ENCODE results near the gene THADA. TPM values are rescaled to one million over a fixed set of nuclear protein-coding genes. Genes with fewer than 3 reads are reported as not detected.

THADA gene
- polyA plus RNA-seq, 3 donors, result 7.3 to 11.2 (median 9.7) TPM

- H3K27ac ChIP-seq (ENCODE audit: low read depth in 1 of 2, low read length in 2 of 2), result peak overlapping the region; percentile 96 to 97
- Mint-ChIP-seq H3K27ac (peak overlapping the region; percentile 99 to 100 (median 100)), H3K4me1 (peaks cover 55% of the 10 kb centered on the region)
Observed at GRCh38 chr2:43303889-43304288, 291.9 kb downstream of the THADA start.

GRCh38 chr2:43302961-43303494 is 292.8 kb downstream of the THADA start:
- H3K4me3 Mint-ChIP-seq, result no peak overlapping the region
- no peak overlapping the region for H3K4me2 ChIP-seq (replicated peaks; ENCODE audit: extremely low read depth, low read length, poor library complexity, severe bottlenecking)
- peak; percentile 43 to 49 (median 47) for DNase-seq
- H3K79me2 ChIP-seq (ENCODE audit: insufficient read depth, low read length), result peaks cover 3% of the 10 kb centered on the region
- peak; percentile 33 for TF ChIP-seq CTCF (IDR thresholded peaks at IDR 0.05)
- no peak overlapping the region for H3K9ac ChIP-seq (ENCODE audit: insufficient read depth, low read length, poor library complexity, severe bottlenecking)
- H3K36me3 ChIP-seq (replicated peaks in 1 of 2; ENCODE audit: control insufficient read depth in 1 of 2, insufficient read depth in 2 of 2, low read length in 2 of 2), result peaks cover 0 to 6% of the 10 kb centered on the region in 2 donors
- H3K9me3 ChIP-seq (replicated peaks in 1 of 2; ENCODE audit: control insufficient read depth in 1 of 2, insufficient read depth in 1 of 2, low read length in 2 of 2), result no peaks in the 10 kb centered on the region
- peaks cover 0 to 5% (median 2%) of the 10 kb centered on the region in 3 donors for H3K27me3 Mint-ChIP-seq (ENCODE audit: low read depth in 3 of 3)
- H3K36me3 Mint-ChIP-seq, result peaks cover 10% of the 10 kb centered on the region in 2 donors
- no peak overlapping the region for H3K4me3 ChIP-seq (replicated peaks in 1 of 3; ENCODE audit: low read depth in 2 of 3, low read length in 3 of 3)
- intact Hi-C loops (cut with micrococcal nuclease), result loop anchor here (10.0 kb wide), 2 partner anchors 102 to 182 kb away; no protein-coding TSS in a partner anchor
- H3K9me3 Mint-ChIP-seq, result peaks cover 0 to 3% (median 0%) of the 10 kb centered on the region in 7 donors
- H2AFZ ChIP-seq (ENCODE audit: insufficient read depth, low read depth, low read length, poor library complexity, severe bottlenecking), result no peak overlapping the region
- no peaks in the 10 kb centered on the region for H3K27me3 ChIP-seq (ENCODE audit: control insufficient read depth in 2 of 2, insufficient read depth in 2 of 2, low read length in 2 of 2)
- H3K27ac ChIP-seq (ENCODE audit: low read depth in 1 of 2, low read length in 2 of 2), result peak overlapping the region; percentile 96 to 97
- peaks cover 48 to 52% of the 10 kb centered on the region in 2 donors for H3K4me1 ChIP-seq (ENCODE audit: control insufficient read depth in 1 of 2, insufficient read depth in 2 of 2, low read length in 2 of 2)
- peak overlapping the region; percentile 84 to 100 (median 100) for H3K27ac Mint-ChIP-seq
- H4K20me1 ChIP-seq (ENCODE audit: insufficient read depth, low read length), result no peaks in the 10 kb centered on the region
- H3K4me1 Mint-ChIP-seq, result peaks cover 55% of the 10 kb centered on the region

More at GRCh38 chr2:43303889-43304288, 291.9 kb downstream of the THADA start:
- Histone ChIP-seq H3K9ac (ENCODE audit: insufficient read depth, low read length, poor library complexity, severe bottlenecking) (no peak overlapping the region), H3K79me2 (ENCODE audit: insufficient read depth, low read length) (peaks cover 3% of the 10 kb centered on the region), H3K9me3 (replicated peaks in 1 of 2; ENCODE audit: control insufficient read depth in 1 of 2, insufficient read depth in 1 of 2, low read length in 2 of 2) (no peaks in the 10 kb centered on the region), H3K4me3 (replicated peaks in 1 of 3; ENCODE audit: low read depth in 2 of 3, low read length in 3 of 3) (no peak overlapping the region), H3K4me1 (ENCODE audit: control insufficient read depth in 1 of 2, insufficient read depth in 2 of 2, low read length in 2 of 2) (peaks cover 48 to 52% of the 10 kb centered on the region in 2 donors), H2AFZ (ENCODE audit: insufficient read depth, low read depth, low read length, poor library complexity, severe bottlenecking) (no peak overlapping the region), H3K27me3 (ENCODE audit: control insufficient read depth in 2 of 2, insufficient read depth in 2 of 2, low read length in 2 of 2) (no peaks in the 10 kb centered on the region), H3K36me3 (replicated peaks in 1 of 2; ENCODE audit: control insufficient read depth in 1 of 2, insufficient read depth in 2 of 2, low read length in 2 of 2) (peaks cover 0 to 6% of the 10 kb centered on the region in 2 donors), H4K20me1 (ENCODE audit: insufficient read depth, low read length) (no peaks in the 10 kb centered on the region), H3K4me2 (replicated peaks; ENCODE audit: extremely low read depth, low read length, poor library complexity, severe bottlenecking) (no peak overlapping the region)
- peaks cover 0 to 3% (median 0%) of the 10 kb centered on the region in 7 donors for H3K9me3 Mint-ChIP-seq
- no peak for DNase-seq
- TF ChIP-seq CTCF (IDR thresholded peaks at IDR 0.05), result no peak
- intact Hi-C loops (cut with micrococcal nuclease), result loop anchor here (10.0 kb wide), 2 partner anchors 101 to 181 kb away; no protein-coding TSS in a partner anchor
- no peak overlapping the region for H3K4me3 Mint-ChIP-seq
- peaks cover 0 to 5% (median 0%) of the 10 kb centered on the region in 3 donors for H3K27me3 Mint-ChIP-seq (ENCODE audit: low read depth in 3 of 3)
- WGBS (ENCODE audit: insufficient coverage), result no CpG with 5 or more reads among the region's 3 CpGs
- peaks cover 9 to 13% of the 10 kb centered on the region in 2 donors for H3K36me3 Mint-ChIP-seq

Measured in CD14-positive monocyte (primary cell).